MM.1S (cell line): ENCODE data around the gene ZNF552.
"Not testable (repeated sequence)": the region's sequence is repeated elsewhere in the genome, so short reads cannot be mapped to it uniquely, and the experiment has no call there.

ENCODE experiments used
- DNase-seq: peaks from one replicate; pipeline ENCODE4 v3.0.0-alpha.2; 2015
- H2AFZ ChIP-seq: fragments of 300-600 bp; sonication (generic); 2 replicates; pipeline ENCODE4 v1.6.0; 2016; ENCODE audit warnings: antibody characterized with exemption, low read length
- H3F3A ChIP-seq: fragments of 300-600 bp; sonication (generic); 2 replicates; pipeline ENCODE4 v1.6.1; 2016; ENCODE audit warnings: mild to moderate bottlenecking, antibody characterized with exemption, low read length, moderate library complexity, mixed read lengths; ENCODE audit not compliant: insufficient read depth
- H3K27ac ChIP-seq: fragments of 300-600 bp; sonication (generic); 2 replicates; pipeline ENCODE4 v1.5.1; 2016; ENCODE audit warnings: mild to moderate bottlenecking, low read length
- H3K27me3 ChIP-seq: fragments of 300-600 bp; sonication (generic); replicated peaks from 2 replicates; pipeline ENCODE4 v1.6.0; 2016; ENCODE audit warnings: low read length; ENCODE audit not compliant: insufficient read depth
- H3K36me3 ChIP-seq: fragments of 300-600 bp; sonication (generic); replicated peaks from 2 replicates; pipeline ENCODE4 v1.6.1; 2016; ENCODE audit warnings: mild to moderate bottlenecking, low read length, mixed read lengths; ENCODE audit not compliant: insufficient read depth
- H3K4me1 ChIP-seq: fragments of 300-600 bp; sonication (generic); 2 replicates; pipeline ENCODE4 v1.6.1; 2016; ENCODE audit warnings: low read length, mixed read lengths
- H3K4me2 ChIP-seq: fragments of 300-600 bp; sonication (generic); 2 replicates; pipeline ENCODE4 v1.6.0; 2016; ENCODE audit warnings: low read depth, low read length
- H3K4me3 ChIP-seq: fragments of 300-600 bp; sonication (generic); 2 replicates; pipeline ENCODE4 v1.5.1; 2016; ENCODE audit warnings: low read length, mixed read lengths
- H3K79me2 ChIP-seq: fragments of 300-600 bp; sonication (generic); 2 replicates; pipeline ENCODE4 v1.6.1; 2016; ENCODE audit warnings: mixed run types, low read length, mixed read lengths
- H3K9ac ChIP-seq: fragments of 300-600 bp; sonication (generic); 2 replicates; pipeline ENCODE4 v1.6.1; 2016; ENCODE audit warnings: low read length, mixed read lengths
- H3K9me2 ChIP-seq: fragments of 300-600 bp; sonication (generic); replicated peaks from 2 replicates; pipeline ENCODE4 v1.6.1; 2016; ENCODE audit warnings: mild to moderate bottlenecking, low read length, mixed read lengths; ENCODE audit not compliant: insufficient read depth
- H3K9me3 ChIP-seq: fragments of 300-600 bp; sonication (generic); replicated peaks from 2 replicates; pipeline ENCODE4 v1.6.1; 2016; ENCODE audit warnings: mild to moderate bottlenecking, low read length, mixed read lengths; ENCODE audit not compliant: insufficient read depth
- H4K20me1 ChIP-seq: fragments of 300-600 bp; sonication (generic); 2 replicates; pipeline ENCODE4 v1.6.1; 2016; ENCODE audit warnings: mild to moderate bottlenecking, low read length, moderate library complexity, mixed read lengths; ENCODE audit not compliant: insufficient read depth
- EZH2 ChIP-seq: fragments of 300-600 bp; sonication (generic); optimal IDR thresholded peaks from 2 replicates; pipeline ENCODE3; 2017; ENCODE audit warnings: low read depth, mild to moderate bottlenecking, antibody characterized with exemption, low read length, mixed read lengths
- EZH2phosphoT487 ChIP-seq: fragments of 300-600 bp; sonication (generic); IDR thresholded peaks from 2 replicates; pipeline ENCODE4 v1.6.1; 2018; ENCODE audit warnings: antibody characterized with exemption, low read length
- TF ChIP-seq, protein P1 (sequence below): fragments of 300-600 bp; sonication (generic); IDR thresholded peaks from 2 replicates; pipeline ENCODE4 v1.5.1; 2016; ENCODE audit warnings: antibody characterized with exemption, low read length, mixed read lengths

ZNF552 gene

DNA sequence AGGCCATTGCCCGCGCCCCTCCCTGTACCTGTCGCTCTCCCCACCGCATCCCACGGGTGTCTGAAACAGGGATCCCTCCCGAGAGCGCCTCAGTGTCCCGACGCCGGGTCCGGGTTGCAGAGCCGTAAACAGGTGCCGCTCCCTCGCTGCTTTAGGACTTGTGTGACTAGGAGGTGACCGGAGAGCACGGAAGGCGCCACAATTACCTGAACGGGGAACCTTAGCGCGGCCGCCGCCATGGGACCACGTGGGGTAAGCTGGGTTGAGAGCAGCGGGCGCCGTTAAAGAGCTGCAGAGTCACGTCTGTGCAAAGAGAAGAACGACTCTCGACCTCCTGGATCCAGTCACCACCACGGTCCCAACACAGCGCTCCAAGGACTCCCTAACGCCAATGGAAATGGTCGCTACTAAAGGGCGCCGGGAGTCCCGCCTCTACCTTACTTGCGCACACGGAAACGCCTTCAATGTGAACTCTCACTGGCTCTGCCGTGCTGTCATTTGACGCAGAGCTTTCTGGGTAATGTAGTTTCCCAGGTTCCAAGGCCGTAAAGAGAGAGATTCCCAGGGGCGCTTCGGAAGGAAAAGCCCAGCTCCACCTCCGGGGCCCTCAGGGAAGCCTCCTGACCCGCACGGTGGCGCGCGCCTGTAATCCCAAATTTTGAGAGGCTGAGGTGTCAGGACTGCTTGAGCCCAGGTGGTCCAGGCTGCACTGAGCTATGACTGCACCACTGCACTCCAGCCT, at the start of gene ZNF552:
ZNF552 (minus strand) TSS at position 409 of the 742 bp plus-strand sequence; CDS start at position 239, 170 bp downstream.
- no peaks in the 10 kb centered on the region for H3K27me3 ChIP-seq
- H3K9ac ChIP-seq: peak within 1 kb of the TSS; percentile 82
- no peaks in the 10 kb centered on the region for H3K9me3 ChIP-seq
- H3K27ac ChIP-seq: peak within 1 kb of the TSS; percentile 35; the same call in 1 of the 2 replicates
- H3K36me3 ChIP-seq: no peaks in the 10 kb centered on the region
- no peaks in the 10 kb centered on the region for H3K9me2 ChIP-seq
- peak within 1 kb of the TSS; percentile 91 for H3K4me3 ChIP-seq
- peak; percentile 86 for DNase-seq
- TF ChIP-seq EZH2phosphoT487 (no peak), EZH2 (no peak)
- TF ChIP-seq, protein P1, sequence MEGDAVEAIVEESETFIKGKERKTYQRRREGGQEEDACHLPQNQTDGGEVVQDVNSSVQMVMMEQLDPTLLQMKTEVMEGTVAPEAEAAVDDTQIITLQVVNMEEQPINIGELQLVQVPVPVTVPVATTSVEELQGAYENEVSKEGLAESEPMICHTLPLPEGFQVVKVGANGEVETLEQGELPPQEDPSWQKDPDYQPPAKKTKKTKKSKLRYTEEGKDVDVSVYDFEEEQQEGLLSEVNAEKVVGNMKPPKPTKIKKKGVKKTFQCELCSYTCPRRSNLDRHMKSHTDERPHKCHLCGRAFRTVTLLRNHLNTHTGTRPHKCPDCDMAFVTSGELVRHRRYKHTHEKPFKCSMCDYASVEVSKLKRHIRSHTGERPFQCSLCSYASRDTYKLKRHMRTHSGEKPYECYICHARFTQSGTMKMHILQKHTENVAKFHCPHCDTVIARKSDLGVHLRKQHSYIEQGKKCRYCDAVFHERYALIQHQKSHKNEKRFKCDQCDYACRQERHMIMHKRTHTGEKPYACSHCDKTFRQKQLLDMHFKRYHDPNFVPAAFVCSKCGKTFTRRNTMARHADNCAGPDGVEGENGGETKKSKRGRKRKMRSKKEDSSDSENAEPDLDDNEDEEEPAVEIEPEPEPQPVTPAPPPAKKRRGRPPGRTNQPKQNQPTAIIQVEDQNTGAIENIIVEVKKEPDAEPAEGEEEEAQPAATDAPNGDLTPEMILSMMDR: no peak
- H3K4me2 ChIP-seq: peak within 1 kb of the TSS; percentile 82
- H4K20me1 ChIP-seq: no peaks in the 10 kb centered on the region
- H3F3A ChIP-seq: no peaks in the 10 kb centered on the region; the same call in 1 of the 2 replicates
- H3K4me1 ChIP-seq: no peaks in the 10 kb centered on the region
- H2AFZ ChIP-seq: peak within 1 kb of the TSS; percentile 90
- H3K79me2 ChIP-seq: peaks cover 18% of the 10 kb centered on the region

DNA sequence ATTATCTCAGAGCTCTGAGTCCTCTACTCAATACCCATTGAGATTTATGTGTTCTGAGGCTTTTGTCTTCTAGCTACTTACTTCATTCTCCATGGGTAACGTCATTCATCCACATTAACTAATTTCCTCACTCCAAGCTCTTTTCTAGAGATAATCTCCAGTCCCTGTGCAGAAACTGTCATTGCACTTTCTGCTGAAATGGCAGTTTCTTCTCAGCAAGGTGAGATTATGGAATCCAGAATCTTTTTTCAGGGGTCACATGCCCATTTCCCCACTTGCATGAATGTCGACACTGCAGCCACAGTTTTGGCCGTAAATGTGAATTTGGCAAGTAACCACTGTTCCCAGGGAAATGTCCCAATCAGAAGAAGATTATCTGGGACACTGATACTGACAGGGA, 47.6 kb upstream of the ZNF552 start:
- not testable (repeated sequence) for H3K9me2 ChIP-seq, DNase-seq, H3K4me2 ChIP-seq, H3K4me3 ChIP-seq, H4K20me1 ChIP-seq, H3K79me2 ChIP-seq, H3K9me3 ChIP-seq, H3K27ac ChIP-seq, H3K27me3 ChIP-seq, H3F3A ChIP-seq, H3K9ac ChIP-seq, H2AFZ ChIP-seq, H3K4me1 ChIP-seq
- H3K36me3 ChIP-seq: peaks cover 12% of the 10 kb centered on the region

DNA sequence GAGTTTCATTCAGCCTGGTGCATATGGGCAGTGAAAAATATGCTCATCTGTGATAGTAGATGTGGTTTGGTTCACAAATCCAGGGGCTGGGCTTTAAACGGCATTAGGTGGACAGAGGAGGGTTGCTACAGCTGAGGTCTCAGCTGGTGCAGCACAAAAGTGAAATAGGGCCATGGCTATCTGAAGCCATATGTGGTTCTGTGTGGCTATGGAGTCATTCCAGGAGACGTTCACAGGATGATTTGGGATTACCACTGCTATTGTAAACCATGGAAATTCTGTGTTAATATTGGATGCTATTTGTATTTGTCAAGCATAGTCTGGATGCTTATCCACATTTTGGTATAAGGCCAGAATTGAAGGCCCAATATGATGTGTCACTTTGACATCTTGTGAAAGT, 39.4 kb upstream of the ZNF552 start:
- not testable (repeated sequence) for H3K36me3 ChIP-seq, H3K27ac ChIP-seq, H3K4me1 ChIP-seq, H3K27me3 ChIP-seq, H4K20me1 ChIP-seq, H3F3A ChIP-seq, H3K9me3 ChIP-seq, H3K4me2 ChIP-seq, H3K9me2 ChIP-seq, DNase-seq, H3K4me3 ChIP-seq, H3K9ac ChIP-seq, H2AFZ ChIP-seq
- peaks cover 16% of the 10 kb centered on the region; the same call in 1 of the 2 replicates for H3K79me2 ChIP-seq

DNA sequence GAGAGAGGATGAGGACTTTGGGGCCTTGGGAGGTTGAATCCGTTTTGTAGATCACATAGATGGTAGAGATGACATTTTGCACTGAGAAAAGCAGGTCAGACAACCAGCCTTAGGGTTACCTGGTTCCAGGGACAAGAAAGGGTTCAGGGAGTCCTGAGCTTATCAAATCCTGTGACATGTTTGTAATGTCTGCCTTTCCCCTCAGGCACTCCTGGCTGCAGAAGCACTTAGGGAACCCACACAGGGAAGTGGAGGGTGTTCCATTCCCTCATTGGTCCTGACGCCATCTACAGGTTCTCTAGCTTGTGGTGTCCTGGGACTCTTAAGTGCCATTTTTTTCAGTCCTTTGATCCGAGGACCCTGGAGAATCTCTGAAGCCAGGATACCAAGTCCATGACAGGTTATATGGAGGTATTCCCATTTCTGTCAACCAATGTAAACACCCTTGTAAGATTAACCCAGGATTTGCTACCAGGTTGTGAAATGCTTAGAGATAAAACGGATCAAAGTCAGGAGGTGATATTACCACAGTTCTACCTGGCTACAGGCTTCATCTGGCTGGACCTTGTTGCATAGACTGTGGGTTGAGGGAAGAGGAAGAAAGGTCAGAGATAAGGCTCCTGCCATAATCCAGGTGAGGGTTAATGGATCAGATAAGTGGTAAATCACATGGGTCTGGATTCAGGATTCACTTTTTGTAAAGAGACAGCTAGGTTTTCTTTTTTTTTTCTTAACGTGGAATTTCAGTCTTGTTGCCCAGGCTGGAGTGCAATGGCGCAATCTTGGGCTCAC, 37.3 kb upstream of the ZNF552 start:
- not testable (repeated sequence) for H3K36me3 ChIP-seq, H3K4me1 ChIP-seq, H3K9ac ChIP-seq, H3K27me3 ChIP-seq, H3K27ac ChIP-seq, H3K4me3 ChIP-seq, H3K4me2 ChIP-seq, H3F3A ChIP-seq, H3K9me3 ChIP-seq, DNase-seq, H2AFZ ChIP-seq, H4K20me1 ChIP-seq, H3K9me2 ChIP-seq
- H3K79me2 ChIP-seq: peaks cover 16% of the 10 kb centered on the region; the same call in 1 of the 2 replicates
